ENCODE results near the gene MYO10. TPM values are rescaled to one million over a fixed set of nuclear protein-coding genes. Genes with fewer than 3 reads are reported as not detected.

The MYO10 gene
- total and polyA plus RNA-seq, 2 donors (not counting 3 experiments of a cell fraction or from before 2014, with no cell fraction given) = 36.0 to 148 TPM

- BruUV-seq (replicated peaks) = no TSS peak
Observed at GRCh38 chr5:16679190-16679589, 256.9 kb downstream of the MYO10 start.

More at GRCh38 chr5:16679190-16679589, 256.9 kb downstream of the MYO10 start:
- H4K20me1 ChIP-seq (replicated peaks; ENCODE audit: control insufficient read depth, extremely low read depth, insufficient read depth, low read length) = no peaks in the 10 kb centered on the region
- no peak overlapping the region for H3K4me3 ChIP-seq (replicated peaks in 1 of 3; ENCODE audit: insufficient read depth in 1 of 3, low read depth in 1 of 3, low read length in 3 of 3)
- TF ChIP-seq CTCF (IDR thresholded peaks at IDR 0.05; ENCODE audit: extremely low read depth in 1 of 2, insufficient read depth in 1 of 2, low read depth in 1 of 2, low read length in 2 of 2) (no peak), GATA2 (IDR thresholded peaks at IDR 0.05; ENCODE audit: insufficient read depth, insufficient read length, low read depth, low read length) (no peak), MAX (IDR thresholded peaks at IDR 0.05; ENCODE audit: insufficient read depth, insufficient read length) (no peak), FOS (IDR thresholded peaks at IDR 0.05; ENCODE audit: borderline replicate concordance, insufficient read depth, low read length) (no peak), POLR2A (IDR thresholded peaks at IDR 0.05; ENCODE audit: low read depth, low read length) (no peak), JUN (IDR thresholded peaks at IDR 0.05; ENCODE audit: borderline replicate concordance, insufficient read depth, insufficient read length, low read depth) (no peak), POLR2AphosphoS5 (IDR thresholded peaks at IDR 0.05; ENCODE audit: insufficient read depth, low read depth, low read length) (no peak), MYC (IDR thresholded peaks at IDR 0.05; ENCODE audit: low read depth, low read length) (no peak)
- H3K9me1 ChIP-seq (replicated peaks; ENCODE audit: control insufficient read depth, extremely low read depth, insufficient read depth, low read length) = no peaks in the 10 kb centered on the region
- H3K79me2 ChIP-seq (ENCODE audit: control insufficient read depth, insufficient read depth, low read length) = no peaks in the 10 kb centered on the region
- ChIA-PET CTCF (interaction anchor here (0.7 to 1.4 kb wide), 4 partner anchors 9 to 523 kb away, joined by 3 to 5 read pairs (median 4); no protein-coding TSS in a partner anchor), POLR2A (interaction anchor here (0.6 kb wide), 1 partner anchor 184 kb away, joined by 3 read pairs; no protein-coding TSS in a partner anchor)
- no peak overlapping the region for H2AFZ ChIP-seq (ENCODE audit: low read depth, low read length)
- H3K4me1 ChIP-seq (ENCODE audit: control insufficient read depth, extremely low read depth, insufficient read depth, low read length) = no peaks in the 10 kb centered on the region
- intact Hi-C loops (cut with micrococcal nuclease) = no loop called here
- dilution Hi-C loops (cut with MboI; ENCODE audit: extremely low pct_ligation_motif_present, low sequenced_read_pairs) = loop anchor here (25.0 kb wide), 1 partner anchor 508 kb away; no protein-coding TSS in a partner anchor
- no peaks in the 10 kb centered on the region for H3K27me3 ChIP-seq (ENCODE audit: control insufficient read depth in 2 of 2, insufficient read depth in 2 of 2, low read length in 2 of 2)
- peaks cover 54 to 63% of the 10 kb centered on the region in 2 experiments for H3K36me3 ChIP-seq (ENCODE audit: control insufficient read depth in 2 of 2, extremely low read depth in 1 of 2, insufficient read depth in 2 of 2, low read length in 2 of 2)
- no peaks in the 10 kb centered on the region for H3K9me3 ChIP-seq (replicated peaks; ENCODE audit: control insufficient read depth, insufficient read depth, low read length)
- no peak overlapping the region for H3K27ac ChIP-seq (ENCODE audit: insufficient read depth, low read depth, low read length)
- no peak overlapping the region for H3K9ac ChIP-seq (replicated peaks; ENCODE audit: extremely low read depth, insufficient read depth, low read length)
- no peak for FAIRE-seq
- DNase-seq (ENCODE audit: low read depth, low spot score) = no peak
- H3K4me2 ChIP-seq (ENCODE audit: insufficient read depth, low read length) = no peak overlapping the region
